Gastrocnemius medialis (tissue), 4 donors: Measurements from ENCODE around the gene C19orf25.

Experiments used
- POLR2A ChIP-seq, 2 donors: fragments of 450-650 bp; IDR thresholded peaks; one replicate each; pipeline ENCODE4 v1.6.1; 2017; ENCODE audit warnings: antibody characterized with exemption in 2 of 2, mild to moderate bottlenecking in 2 of 2, moderate library complexity in 2 of 2
- TF ChIP-seq, protein P1 (sequence below), 5 experiments: fragments of 450-650 bp in 3 of 5; fragments of 200-600 bp in 2 of 5; sonication (generic) in 2 of 5; IDR thresholded peaks in 4 of 5; conservative IDR thresholded peaks in 1 of 5; 1 replicate in 4 of 5; 2 replicates in 1 of 5; pipeline ENCODE4 v1.5.1; 2016 to 2019; ENCODE audit warnings: antibody characterized with exemption in 5 of 5, mild to moderate bottlenecking in 3 of 5, moderate library complexity in 3 of 5

DNA sequence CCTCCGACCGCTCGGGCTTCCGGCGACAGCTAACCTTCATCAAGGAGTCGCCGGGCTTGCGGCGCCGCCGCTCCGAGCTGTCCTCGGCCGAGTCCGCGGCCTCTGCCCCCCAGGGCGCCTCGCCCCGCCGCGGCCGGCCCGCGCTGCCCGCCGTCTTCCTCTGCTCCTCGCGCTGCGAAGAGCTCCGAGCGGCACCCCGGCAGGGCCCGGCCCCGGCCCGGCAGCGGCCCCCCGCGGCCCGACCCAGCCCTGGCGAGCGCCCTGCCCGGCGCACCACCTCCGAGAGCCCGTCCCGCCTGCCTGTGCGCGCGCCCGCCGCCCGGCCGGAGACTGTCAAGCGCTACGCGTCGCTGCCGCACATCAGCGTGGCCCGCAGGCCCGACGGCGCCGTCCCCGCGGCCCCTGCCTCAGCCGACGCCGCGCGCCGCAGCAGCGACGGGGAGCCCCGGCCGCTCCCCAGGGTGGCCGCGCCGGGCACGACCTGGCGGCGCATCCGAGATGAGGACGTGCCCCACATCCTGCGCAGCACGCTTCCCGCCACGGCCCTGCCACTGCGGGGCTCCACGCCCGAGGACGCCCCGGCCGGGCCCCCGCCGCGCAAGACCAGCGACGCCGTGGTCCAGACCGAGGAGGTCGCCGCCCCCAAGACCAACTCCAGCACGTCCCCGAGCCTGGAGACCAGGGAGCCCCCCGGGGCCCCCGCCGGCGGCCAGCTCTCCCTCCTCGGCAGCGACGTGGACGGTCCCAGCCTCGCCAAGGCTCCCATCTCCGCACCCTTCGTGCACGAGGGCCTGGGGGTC lies 9.6 kb downstream of the C19orf25 start:
- TF ChIP-seq, protein P1, sequence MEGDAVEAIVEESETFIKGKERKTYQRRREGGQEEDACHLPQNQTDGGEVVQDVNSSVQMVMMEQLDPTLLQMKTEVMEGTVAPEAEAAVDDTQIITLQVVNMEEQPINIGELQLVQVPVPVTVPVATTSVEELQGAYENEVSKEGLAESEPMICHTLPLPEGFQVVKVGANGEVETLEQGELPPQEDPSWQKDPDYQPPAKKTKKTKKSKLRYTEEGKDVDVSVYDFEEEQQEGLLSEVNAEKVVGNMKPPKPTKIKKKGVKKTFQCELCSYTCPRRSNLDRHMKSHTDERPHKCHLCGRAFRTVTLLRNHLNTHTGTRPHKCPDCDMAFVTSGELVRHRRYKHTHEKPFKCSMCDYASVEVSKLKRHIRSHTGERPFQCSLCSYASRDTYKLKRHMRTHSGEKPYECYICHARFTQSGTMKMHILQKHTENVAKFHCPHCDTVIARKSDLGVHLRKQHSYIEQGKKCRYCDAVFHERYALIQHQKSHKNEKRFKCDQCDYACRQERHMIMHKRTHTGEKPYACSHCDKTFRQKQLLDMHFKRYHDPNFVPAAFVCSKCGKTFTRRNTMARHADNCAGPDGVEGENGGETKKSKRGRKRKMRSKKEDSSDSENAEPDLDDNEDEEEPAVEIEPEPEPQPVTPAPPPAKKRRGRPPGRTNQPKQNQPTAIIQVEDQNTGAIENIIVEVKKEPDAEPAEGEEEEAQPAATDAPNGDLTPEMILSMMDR (IDR thresholded peaks at IDR 0.05 in 4 of 5, conservative IDR thresholded peaks at IDR 0.05 in 1 of 5): no peak
- no peak for TF ChIP-seq POLR2A (IDR thresholded peaks at IDR 0.05)
